ENCODE results near the gene TMBIM1. TPM values are rescaled to one million over a fixed set of nuclear protein-coding genes. Genes with fewer than 3 reads are reported as not detected.

Gene TMBIM1
- total RNA-seq, 1 experiment from 2014 or later, result 187 TPM

- no peak overlapping the region for H3K27ac ChIP-seq
- no peaks in the 10 kb centered on the region for H3K36me3 ChIP-seq (ENCODE audit: low read depth)
- BruUV-seq (replicated peaks), result no TSS peak
- H4K20me1 ChIP-seq (ENCODE audit: insufficient read depth), result no peaks in the 10 kb centered on the region
- no peak for DNase-seq
- CTCF ChIA-PET, result no interaction called here
- intact Hi-C loops (cut with micrococcal nuclease; ENCODE audit: unreplicated experiment), result no loop called here
- TF ChIP-seq EZH2 (IDR thresholded peaks at IDR 0.05; ENCODE audit: low read depth), result no peak
- H3K4me3 ChIP-seq, result no peak overlapping the region
- peaks cover 21% of the 10 kb centered on the region for H3K4me1 ChIP-seq (replicated peaks; ENCODE audit: insufficient read depth)
- H3K27me3 ChIP-seq (ENCODE audit: insufficient read depth, low read depth), result no peaks in the 10 kb centered on the region
- H3K79me2 ChIP-seq (ENCODE audit: low read depth), result no peaks in the 10 kb centered on the region
- no peaks in the 10 kb centered on the region for H3K9me3 ChIP-seq (ENCODE audit: insufficient read depth, low read depth)
- POLR2A ChIA-PET (ENCODE audit: unreplicated experiment), result no interaction called here
- H2AFZ ChIP-seq, result no peak overlapping the region
- H3F3A ChIP-seq (ENCODE audit: insufficient read depth, low read depth), result peaks cover 23% of the 10 kb centered on the region
- H3K4me2 ChIP-seq, result no peak overlapping the region
- H3K9me2 ChIP-seq (ENCODE audit: insufficient read depth), result no peaks in the 10 kb centered on the region
Observed at GRCh38 chr2:218310853-218311540, 18.7 kb upstream of the TMBIM1 start.

GRCh38 chr2:218307415-218308090 is 15.2 kb upstream of the TMBIM1 start:
- peaks cover 7% of the 10 kb centered on the region; the same call in 1 of the 2 replicates for H3F3A ChIP-seq (ENCODE audit: insufficient read depth, low read depth)
- no peak overlapping the region for H3K27ac ChIP-seq
- TF ChIP-seq EZH2 (IDR thresholded peaks at IDR 0.05; ENCODE audit: low read depth), result no peak
- TF ChIP-seq CTCF (conservative IDR thresholded peaks at IDR 0.05), result no peak
- no peak overlapping the region for H3K4me2 ChIP-seq
- DNase-seq, result no peak
- no peaks in the 10 kb centered on the region for H3K9me2 ChIP-seq (ENCODE audit: insufficient read depth)
- ChIA-PET CTCF (no interaction called here), POLR2A (ENCODE audit: unreplicated experiment) (interaction anchor here (0.5 to 0.7 kb wide), 3 partner anchors 26 to 353 kb away, joined by 3 to 5 read pairs (median 3); no protein-coding TSS in a partner anchor)
- H4K20me1 ChIP-seq (ENCODE audit: insufficient read depth), result no peaks in the 10 kb centered on the region
- H3K4me1 ChIP-seq (replicated peaks; ENCODE audit: insufficient read depth), result peaks cover 1% of the 10 kb centered on the region
- no peak overlapping the region for H2AFZ ChIP-seq
- no peaks in the 10 kb centered on the region for H3K79me2 ChIP-seq (ENCODE audit: low read depth)
- no peaks in the 10 kb centered on the region for H3K9me3 ChIP-seq (ENCODE audit: insufficient read depth, low read depth)
- no peaks in the 10 kb centered on the region for H3K36me3 ChIP-seq (ENCODE audit: low read depth)
- intact Hi-C loops (cut with micrococcal nuclease; ENCODE audit: unreplicated experiment), result no loop called here
- no peak overlapping the region for H3K4me3 ChIP-seq
- BruUV-seq (replicated peaks), result no TSS peak
- no peaks in the 10 kb centered on the region for H3K27me3 ChIP-seq (ENCODE audit: insufficient read depth, low read depth)

GRCh38 chr2:218306184-218306920 is 14.0 kb upstream of the TMBIM1 start:
- Histone ChIP-seq H4K20me1 (ENCODE audit: insufficient read depth) (no peaks in the 10 kb centered on the region), H3K36me3 (ENCODE audit: low read depth) (no peaks in the 10 kb centered on the region), H3K9me2 (ENCODE audit: insufficient read depth) (no peaks in the 10 kb centered on the region), H3K79me2 (ENCODE audit: low read depth) (no peaks in the 10 kb centered on the region), H3K27me3 (ENCODE audit: insufficient read depth, low read depth) (no peaks in the 10 kb centered on the region), H3K4me2 (no peak overlapping the region), H3K4me3 (no peak overlapping the region), H3K9me3 (ENCODE audit: insufficient read depth, low read depth) (no peaks in the 10 kb centered on the region), H3K4me1 (replicated peaks; ENCODE audit: insufficient read depth) (0 out of 2 replicates have a peak, but pooled peaks cover 4% of the 10 kb centered on the region), H3F3A (ENCODE audit: insufficient read depth, low read depth) (no peaks in the 10 kb centered on the region), H3K27ac (no peak overlapping the region), H2AFZ (no peak overlapping the region)
- DNase-seq, result no peak
- no TSS peak for BruUV-seq (replicated peaks)
- TF ChIP-seq EZH2 (IDR thresholded peaks at IDR 0.05; ENCODE audit: low read depth), result no peak
- TF ChIP-seq CTCF (conservative IDR thresholded peaks at IDR 0.05), result no peak
- intact Hi-C loops (cut with micrococcal nuclease; ENCODE audit: unreplicated experiment), result no loop called here
- POLR2A ChIA-PET (ENCODE audit: unreplicated experiment), result interaction anchor here (0.6 kb wide), 1 partner anchor 341 kb away, joined by 4 read pairs; no protein-coding TSS in a partner anchor
- CTCF ChIA-PET, result no interaction called here
